HG02798 (cell line): ENCODE measurements around the gene ZBTB9.
"Not testable (repeated sequence)": the region's sequence is repeated elsewhere in the genome, so short reads cannot be mapped to it uniquely, and the experiment has no call there.

Source experiments
- ATAC-seq: cut with Tn5 transposase; IDR thresholded peaks from one replicate; pipeline ENCODE4 v1.9.1; 2021; ENCODE audit warnings: mild to moderate bottlenecking; ENCODE audit not compliant: unreplicated experiment, poor library complexity

Gene ZBTB9

DNA sequence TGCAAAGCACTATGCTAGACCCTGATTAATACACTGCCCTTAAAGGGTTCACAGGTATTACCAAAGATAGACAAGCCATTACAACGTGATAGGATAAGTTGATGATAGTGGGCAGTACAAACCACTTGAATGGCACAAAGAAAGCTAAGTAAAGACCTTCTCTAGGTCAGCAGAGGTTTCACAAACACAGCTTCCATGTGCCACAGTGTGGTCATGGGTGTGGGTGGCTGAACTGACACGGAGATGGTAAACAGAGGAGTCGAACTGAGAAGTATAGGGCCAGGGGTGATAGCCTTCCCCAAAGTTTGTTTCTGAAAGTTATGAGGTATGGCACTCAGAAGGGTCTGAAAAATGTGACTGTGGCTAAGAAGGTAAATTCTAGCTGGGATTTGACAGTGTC lies 4.3 kb downstream of the ZBTB9 start:
- ATAC-seq: no peak

DNA sequence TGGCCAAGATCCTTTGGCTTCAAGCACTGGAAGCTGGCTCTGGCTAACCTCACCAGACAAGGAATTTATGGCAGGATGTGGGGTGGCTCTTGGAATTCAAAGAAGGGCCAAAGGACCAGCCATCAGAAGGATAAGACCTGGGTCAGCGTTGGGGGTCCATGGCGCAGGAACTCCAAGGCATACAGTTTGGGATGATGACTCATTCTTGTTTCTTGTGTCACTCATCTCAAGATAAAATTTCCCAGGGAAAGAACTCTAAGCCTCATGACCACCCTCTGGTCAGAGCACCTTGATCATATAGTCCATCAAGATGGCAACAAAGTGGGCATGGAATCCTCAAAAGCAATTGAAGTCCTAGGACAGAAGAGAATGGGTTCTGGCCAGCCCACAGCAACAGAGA lies 4.8 kb downstream of the ZBTB9 start:
- ATAC-seq: no peak

DNA sequence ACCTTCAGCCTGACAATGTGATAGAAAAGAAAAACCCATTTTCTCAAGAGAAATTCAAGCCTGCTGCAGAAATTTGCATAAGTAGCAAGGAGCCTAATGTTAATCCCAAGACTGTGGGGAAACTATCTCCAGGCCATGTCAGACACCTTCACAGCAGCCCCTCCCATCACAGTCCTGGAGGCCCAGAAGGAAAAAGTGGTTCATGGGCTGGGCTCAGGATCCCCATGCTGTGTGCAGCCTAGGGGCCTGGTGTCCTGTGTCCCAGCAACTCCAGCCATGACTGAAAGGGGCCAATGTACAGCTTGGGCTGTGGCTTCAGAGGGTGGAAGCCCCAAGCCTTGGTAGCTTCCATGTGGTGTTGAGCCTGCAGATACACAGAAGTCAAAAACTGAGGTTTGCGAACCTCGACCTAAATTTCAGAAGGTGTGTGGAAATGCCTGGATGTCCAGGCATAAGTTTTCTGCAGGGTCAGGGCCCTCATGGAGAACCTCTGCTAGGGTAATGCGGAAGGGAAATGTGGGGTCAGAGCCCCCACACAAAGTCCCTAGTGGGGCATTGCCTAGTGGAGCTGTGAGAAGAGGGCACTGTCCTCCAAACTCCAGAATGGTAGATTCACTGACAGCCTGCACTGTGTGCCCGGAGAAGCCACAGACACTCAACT lies 11.8 kb downstream of the ZBTB9 start:
- ATAC-seq: no peak

DNA sequence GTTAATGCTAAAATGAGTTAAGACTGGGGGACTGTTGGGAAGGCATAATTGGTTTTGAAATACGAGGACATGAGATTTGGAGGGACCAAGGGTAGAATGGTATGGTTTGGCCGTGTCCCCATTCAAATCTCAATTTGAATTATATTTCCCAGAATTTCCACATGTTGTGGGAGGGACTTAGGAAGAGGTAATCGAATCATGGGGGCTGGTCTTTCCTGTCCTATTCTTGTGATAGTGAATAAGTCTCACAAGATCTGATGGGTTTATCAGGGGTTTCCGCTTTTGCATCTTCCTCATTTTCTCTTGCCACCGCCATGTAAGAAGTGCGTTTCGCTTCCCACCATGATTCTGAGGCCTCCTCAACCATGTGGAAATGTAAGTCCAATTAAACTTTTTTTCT lies 12.7 kb downstream of the ZBTB9 start:
- no peak for ATAC-seq

DNA sequence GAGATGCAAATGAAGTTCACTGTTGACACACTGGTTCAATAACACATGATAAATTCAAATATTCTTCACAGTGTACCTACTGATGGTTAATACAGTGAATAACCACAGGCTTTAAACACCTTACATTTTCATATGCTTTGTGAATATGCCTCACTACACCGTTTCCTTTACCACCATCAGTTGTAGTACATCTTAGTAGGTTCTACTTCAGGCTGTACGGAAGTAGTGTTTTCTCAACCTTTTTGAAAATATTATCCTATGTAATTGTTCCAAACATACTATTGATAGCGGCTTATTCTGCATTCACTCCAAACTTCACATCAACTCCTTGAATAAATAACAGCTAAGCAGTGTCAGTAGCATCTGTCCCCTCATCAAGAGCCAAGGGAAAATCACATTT lies 15.3 kb downstream of the ZBTB9 start:
- no peak for ATAC-seq

DNA sequence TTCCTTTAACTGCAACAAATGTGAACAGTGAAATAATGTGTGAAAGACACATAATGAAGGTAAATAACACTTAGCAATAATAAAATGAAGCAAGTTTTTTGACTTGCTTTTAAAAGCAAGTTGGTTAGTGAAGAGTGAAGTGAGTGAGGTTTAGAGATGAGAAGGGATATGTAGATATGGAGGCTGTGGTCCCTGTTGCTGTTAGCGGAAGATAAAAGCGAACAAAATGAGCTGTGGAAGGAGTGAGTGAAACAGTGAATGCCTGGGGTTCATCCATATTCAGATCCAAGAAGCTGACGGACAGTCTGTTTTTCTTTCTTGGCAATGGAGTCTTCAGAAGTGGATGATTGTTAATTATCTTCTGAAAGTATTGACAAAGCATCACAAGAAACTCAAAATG lies 23.5 kb downstream of the ZBTB9 start:
- ATAC-seq: no peak

DNA sequence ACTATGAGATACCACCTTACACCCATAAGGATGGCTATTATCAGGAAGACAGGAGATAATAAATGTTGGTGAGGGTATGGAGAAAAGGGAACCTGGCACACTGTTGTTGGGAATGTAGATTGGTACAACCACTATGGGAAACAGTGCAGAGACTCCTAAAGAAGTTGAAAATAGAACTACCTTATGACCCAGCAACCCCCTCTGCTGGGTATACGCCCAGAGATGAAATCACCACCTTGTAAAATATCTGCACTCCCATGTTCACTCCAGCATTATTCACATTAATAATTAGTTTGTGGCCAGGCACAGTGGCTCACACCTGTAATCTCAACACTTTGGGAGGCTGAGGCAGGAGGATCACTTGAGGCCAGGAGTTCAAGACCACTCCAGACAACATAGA lies 26.8 kb downstream of the ZBTB9 start:
- ATAC-seq: no peak

DNA sequence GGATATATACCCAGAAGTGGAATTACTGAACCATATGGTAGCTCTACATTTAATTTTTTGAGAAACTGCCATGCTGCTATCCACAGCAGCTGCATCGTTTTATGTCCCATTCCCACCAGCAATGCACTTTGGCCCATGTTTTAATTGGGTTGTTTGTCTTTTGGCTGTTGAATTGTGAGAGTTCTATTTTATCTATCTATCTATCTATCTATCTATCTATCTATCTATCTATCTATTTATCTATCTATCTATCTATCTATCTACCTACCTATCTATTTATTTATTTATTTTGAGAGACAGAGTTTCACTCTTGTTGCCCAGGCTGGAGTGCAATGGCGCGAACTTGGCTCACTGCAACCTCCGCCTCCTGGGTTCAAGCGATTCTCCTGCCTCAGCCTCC lies 28.2 kb downstream of the ZBTB9 start:
- ATAC-seq: not testable (repeated sequence)

DNA sequence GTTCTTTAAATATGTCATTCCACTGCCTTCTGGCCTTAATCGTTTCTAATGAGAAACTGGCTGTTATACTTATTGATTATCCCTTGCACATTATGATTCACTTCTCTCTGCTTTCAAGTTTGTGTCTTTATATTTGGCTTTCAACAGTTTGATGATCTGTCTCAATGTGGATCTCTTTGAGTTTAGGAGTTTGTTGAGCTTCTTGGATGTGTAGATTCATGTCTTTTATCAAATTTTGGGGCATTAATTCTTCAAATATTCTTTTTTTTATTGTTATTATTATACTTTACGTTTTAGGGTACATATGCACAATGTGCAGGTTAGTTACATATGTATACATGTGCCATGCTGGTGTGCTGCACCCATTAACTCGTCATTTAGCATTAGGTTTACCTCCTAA lies 29.3 kb downstream of the ZBTB9 start:
- no peak for ATAC-seq

DNA sequence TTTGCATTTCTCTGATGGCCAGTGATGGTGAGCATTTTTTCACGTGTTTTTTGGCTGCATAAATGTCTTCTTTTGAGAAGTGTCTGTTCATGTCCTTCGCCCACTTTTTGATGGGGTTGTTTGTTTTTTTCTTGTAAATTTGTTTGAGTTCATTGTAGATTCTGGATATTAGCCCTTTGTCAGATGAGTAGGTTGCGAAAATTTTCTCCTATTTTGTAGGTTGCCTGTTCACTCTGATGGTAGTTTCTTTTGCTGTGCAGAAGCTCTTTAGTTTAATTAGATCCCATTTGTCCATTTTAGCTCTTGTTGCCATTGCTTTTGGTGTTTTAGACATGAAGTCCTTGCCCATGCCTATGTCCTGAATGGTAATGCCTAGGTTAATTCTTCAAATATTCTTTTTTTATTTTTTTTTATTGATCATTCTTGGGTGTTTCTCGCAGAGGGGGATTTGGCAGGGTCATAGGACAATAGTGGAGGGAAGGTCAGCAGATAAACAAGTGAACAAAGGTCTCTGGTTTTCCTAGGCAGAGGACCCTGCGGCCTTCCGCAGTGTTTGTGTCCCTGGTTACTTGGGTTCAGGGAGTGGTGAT lies 30.4 kb downstream of the ZBTB9 start:
- ATAC-seq: not testable (repeated sequence)

DNA sequence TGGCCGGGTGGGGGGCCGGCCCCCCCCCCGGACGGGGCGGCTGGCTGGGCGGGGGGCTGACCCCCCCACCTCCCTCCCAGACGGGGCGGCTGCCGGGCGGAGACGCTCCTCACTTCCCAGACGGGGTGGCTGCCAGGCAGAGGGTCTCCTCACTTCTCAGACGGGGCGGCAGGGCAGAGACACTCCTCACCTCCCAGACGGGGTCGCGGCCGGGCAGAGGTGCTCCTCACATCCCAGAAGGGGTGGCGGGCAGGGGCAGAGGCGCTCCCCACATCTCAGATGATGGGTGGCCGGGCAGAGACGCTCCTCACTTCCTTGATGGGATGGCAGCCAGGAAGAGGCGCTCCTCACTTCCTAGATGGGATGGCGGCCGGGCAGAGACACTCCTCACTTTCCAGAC lies 31.3 kb downstream of the ZBTB9 start:
- not testable (repeated sequence) for ATAC-seq

DNA sequence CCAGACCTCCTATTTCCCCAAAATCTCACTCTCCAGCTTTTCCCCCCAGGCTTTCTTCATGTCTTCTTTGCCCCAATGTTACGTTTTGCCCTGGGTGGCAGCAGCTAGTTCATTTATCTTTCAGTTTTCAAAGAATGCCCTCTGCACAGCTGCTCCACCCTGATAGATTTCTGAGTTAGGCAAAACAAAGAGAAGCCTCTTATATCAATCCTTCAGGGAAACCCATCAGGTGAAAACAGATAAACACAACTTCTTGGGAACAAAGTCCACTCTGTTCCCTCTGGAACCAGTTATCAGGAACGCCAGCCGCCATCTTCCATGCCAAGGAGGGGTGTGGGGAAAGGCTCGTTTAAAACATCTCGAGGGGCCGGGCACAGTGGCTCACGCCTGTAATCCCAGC lies 34.0 kb downstream of the ZBTB9 start:
- no peak for ATAC-seq

DNA sequence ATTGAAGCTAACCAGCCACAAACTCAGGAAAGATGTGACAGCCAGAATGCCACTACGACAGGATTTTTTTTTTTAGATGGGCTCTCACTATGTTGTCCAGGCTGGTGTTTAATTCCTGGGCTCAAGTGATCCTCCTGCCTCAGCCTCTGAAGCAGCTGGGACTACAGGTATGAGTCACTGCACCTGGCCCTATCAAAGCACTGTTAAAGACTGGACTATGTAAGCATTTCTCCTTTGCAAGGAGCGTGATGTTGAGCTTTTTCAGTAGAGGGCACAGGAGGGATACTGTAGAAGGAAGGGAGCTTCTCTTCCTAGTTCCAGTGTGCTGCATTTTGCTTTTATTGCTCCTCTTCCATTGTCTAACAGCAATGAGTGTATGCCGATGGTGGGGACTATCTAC lies 35.8 kb downstream of the ZBTB9 start:
- no peak for ATAC-seq

DNA sequence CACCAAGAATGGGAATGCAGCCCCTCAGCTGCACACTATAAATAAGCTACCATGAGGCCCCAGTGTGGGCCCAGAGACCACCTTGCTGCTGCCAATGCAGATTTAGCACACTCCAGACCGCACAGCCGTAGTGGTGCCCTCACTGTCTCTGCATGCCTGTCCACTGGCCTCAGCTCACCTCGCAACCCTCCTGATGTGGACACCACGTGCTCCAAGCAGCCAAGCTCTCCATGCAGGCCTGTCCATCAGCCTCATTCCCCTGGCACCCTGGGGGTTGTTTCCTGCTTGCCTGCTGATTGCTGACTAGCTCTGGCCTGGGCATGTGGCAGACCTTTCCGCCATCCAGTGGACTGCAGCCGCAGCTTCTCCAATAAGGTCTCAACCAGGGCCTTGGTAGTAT lies 36.2 kb downstream of the ZBTB9 start:
- ATAC-seq: no peak

DNA sequence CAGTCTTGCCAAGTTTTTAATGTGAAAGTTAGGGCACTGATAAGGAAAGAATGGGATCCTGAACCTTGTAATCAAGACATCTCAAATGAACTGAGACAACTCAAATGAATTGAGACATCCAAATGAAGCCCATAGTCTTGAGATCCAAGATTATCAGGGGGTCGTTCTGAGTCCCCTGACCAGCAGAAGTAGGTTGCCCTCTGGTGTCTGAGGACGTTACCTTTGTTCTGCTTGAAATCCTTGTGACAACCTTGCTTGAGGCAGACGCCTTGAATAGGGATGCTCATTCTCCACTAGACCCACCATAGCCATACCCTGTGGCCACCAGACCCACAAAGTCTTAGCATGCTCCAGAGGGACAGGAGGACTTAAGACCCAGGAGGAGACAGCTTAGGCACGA lies 37.7 kb downstream of the ZBTB9 start:
- ATAC-seq: no peak

DNA sequence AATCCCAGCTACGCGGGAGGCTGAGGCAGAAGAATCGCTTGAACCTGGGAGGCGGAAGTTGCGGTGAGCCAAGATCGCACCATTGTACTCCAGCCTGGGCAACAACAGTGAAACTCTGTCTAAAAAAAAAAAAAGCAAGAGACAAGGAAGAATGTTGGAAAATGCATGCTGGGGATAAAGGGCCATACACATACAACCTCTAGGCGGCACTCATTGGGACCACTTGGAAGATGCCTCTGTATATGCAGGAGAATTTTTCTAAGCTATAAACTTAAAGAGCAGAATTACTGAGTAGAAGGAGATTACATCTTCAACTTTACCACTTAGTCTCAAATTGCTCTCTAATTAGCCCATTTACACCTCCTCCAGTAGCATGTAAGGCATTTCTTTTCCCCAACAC lies 42.8 kb downstream of the ZBTB9 start:
- no peak for ATAC-seq

DNA sequence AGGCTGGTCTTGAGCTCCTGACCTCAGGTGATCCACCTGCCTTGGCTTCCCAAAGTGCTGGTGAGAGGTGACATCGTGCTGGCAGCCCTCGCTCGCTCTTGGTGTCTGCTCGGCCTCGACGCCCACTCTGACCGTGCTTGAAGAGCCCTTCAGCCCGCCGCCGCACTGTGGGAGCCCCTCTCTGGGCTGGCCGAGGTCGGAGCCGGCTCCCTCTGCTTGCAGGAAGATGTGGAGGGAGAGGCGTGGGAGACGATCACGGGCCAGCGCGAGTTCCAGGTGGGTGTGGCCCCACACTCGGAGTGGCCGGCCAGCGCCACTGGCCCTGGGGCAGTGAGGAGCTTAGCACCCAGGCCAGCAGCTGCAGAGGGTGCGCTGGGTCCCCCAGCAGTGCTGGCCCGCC lies 48.1 kb downstream of the ZBTB9 start:
- no peak for ATAC-seq

DNA sequence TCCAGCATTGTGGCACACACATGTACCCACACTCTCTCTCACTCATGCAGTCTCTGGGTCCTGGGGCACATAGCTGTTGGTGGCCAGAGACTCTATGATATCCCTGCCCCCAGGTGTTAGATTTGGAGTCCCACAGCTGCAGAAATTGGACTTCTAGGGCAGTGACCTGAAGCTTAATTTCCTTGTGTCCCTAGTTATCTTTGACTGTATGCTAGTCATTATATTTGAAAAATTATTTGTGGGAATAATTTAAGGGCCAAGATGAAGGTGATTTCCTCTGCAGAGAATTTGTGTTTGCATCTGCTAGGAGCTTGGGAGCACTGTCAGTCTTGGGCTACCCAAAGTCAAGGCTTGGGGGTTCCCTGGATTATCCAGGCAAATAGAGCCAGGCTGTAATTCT lies 50.1 kb downstream of the ZBTB9 start:
- no peak for ATAC-seq

DNA sequence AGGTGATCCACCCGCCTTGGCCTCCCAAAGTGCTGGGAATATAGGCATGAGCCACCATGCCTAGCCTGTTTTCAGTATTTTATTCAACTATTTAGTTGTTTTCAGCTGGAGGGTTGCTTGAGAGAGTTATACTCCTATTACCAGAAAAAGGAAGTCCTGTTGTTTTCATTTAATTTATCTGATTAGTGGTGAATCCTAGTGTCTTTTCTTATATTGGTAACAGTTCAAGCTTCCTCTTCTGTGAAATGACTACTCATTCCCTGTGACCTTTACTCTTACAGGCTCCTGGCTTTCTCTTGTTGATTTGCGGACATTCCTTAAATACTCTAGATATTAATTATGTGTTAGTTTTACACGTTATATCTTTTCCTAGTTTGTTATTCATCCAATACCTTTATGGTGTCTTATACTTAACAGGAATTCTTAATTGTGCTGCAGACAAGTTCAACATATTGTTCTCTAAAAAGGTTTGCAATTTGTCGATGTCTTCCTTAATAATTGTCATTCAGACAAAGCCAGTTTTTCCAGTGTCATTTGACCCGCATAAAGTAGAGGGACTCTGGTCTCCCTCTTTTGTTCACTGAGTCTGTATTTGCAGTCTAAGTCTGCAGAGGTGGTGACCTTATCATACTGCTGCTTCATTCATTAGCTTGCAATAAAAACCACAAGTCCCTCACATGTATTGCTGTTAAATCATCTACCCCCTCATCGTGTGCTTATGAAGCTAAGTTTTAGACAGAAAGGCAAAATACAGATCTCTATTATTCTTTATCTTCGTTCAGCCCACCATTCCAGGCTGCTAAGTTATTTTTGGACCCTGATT lies 51.4 kb downstream of the ZBTB9 start:
- ATAC-seq: no peak
